Measurements from ENCODE around the gene HDAC4. TPM values are rescaled to one million over a fixed set of nuclear protein-coding genes. Genes with fewer than 3 reads are reported as not detected.

Gene HDAC4
- polyA plus RNA-seq, 3 donors: 11.8 to 13.0 (median 12.9) TPM

GRCh38 chr2:239212929-239213642 is 187.7 kb downstream of the HDAC4 start:
- no peak for DNase-seq (ENCODE audit: low read depth in 3 of 3, low spot score in 2 of 3)

GRCh38 chr2:239212121-239212928 is 188.5 kb downstream of the HDAC4 start:
- no peak for DNase-seq (ENCODE audit: low read depth in 3 of 3, low spot score in 2 of 3)

GRCh38 chr2:239211396-239212094 is 189.3 kb downstream of the HDAC4 start:
- DNase-seq (ENCODE audit: low read depth in 3 of 3, low spot score in 2 of 3): no peak

GRCh38 chr2:239209783-239210182 is 191.0 kb downstream of the HDAC4 start:
- DNase-seq (ENCODE audit: low read depth in 3 of 3, low spot score in 2 of 3): no peak

GRCh38 chr2:239208465-239209180 is 192.2 kb downstream of the HDAC4 start:
- no peak for DNase-seq (ENCODE audit: low read depth in 3 of 3, low spot score in 2 of 3)

GRCh38 chr2:239206851-239207250 is 194.0 kb downstream of the HDAC4 start:
- DNase-seq (ENCODE audit: low read depth in 3 of 3, low spot score in 2 of 3): no peak

- DNase-seq (ENCODE audit: low read depth in 3 of 3, low spot score in 2 of 3): no peak
Observed at GRCh38 chr2:239206042-239206441, 194.8 kb downstream of the HDAC4 start.

GRCh38 chr2:239204876-239205468 is 195.8 kb downstream of the HDAC4 start:
- no peak for DNase-seq (ENCODE audit: low read depth in 3 of 3, low spot score in 2 of 3)

GRCh38 chr2:239204136-239204875 is 196.5 kb downstream of the HDAC4 start:
- no peak for DNase-seq (ENCODE audit: low read depth in 3 of 3, low spot score in 2 of 3)

- no peak for DNase-seq (ENCODE audit: low read depth in 3 of 3, low spot score in 2 of 3)
Observed at GRCh38 chr2:239203443-239204135, 197.2 kb downstream of the HDAC4 start.

GRCh38 chr2:239202836-239203235 is 198.0 kb downstream of the HDAC4 start:
- DNase-seq (ENCODE audit: low read depth in 3 of 3, low spot score in 2 of 3): no peak

GRCh38 chr2:239202343-239202742 is 198.5 kb downstream of the HDAC4 start:
- DNase-seq (ENCODE audit: low read depth in 3 of 3, low spot score in 2 of 3): no peak

- DNase-seq (ENCODE audit: low read depth in 3 of 3, low spot score in 2 of 3): no peak
Observed at GRCh38 chr2:239201884-239202283, 198.9 kb downstream of the HDAC4 start.

- DNase-seq (ENCODE audit: low read depth in 3 of 3, low spot score in 2 of 3): no peak
Observed at GRCh38 chr2:239201531-239201876, 199.3 kb downstream of the HDAC4 start.

GRCh38 chr2:239200646-239201530 is 199.9 kb downstream of the HDAC4 start:
- no peak for DNase-seq (ENCODE audit: low read depth in 3 of 3, low spot score in 2 of 3)

GRCh38 chr2:239199041-239199768 is 201.6 kb downstream of the HDAC4 start:
- peak in 1 of 3 donors; percentile 32 for DNase-seq (ENCODE audit: low read depth in 3 of 3, low spot score in 2 of 3)

- no peak for DNase-seq (ENCODE audit: low read depth in 3 of 3, low spot score in 2 of 3)
Observed at GRCh38 chr2:239198221-239198620, 202.6 kb downstream of the HDAC4 start.

- no peak for DNase-seq (ENCODE audit: low read depth in 3 of 3, low spot score in 2 of 3)
Observed at GRCh38 chr2:239197146-239197545, 203.7 kb downstream of the HDAC4 start.
